Upper lobe of left lung (tissue), 4 donors: ENCODE results near the gene RUNX1.

Source experiments
- POLR2AphosphoS5 ChIP-seq, 2 donors: sonication (generic); formaldehyde crosslinking; IDR thresholded peaks; one replicate each; pipeline ENCODE4 v1.5.1; 2017; ENCODE audit warnings: antibody characterized with exemption in 2 of 2
- TF ChIP-seq, protein P1 (sequence below), 6 experiments: fragments of 450-650 bp in 4 of 6; fragments of 200-600 bp in 2 of 6; sonication (generic) in 2 of 6; IDR thresholded peaks; one replicate each; pipeline ENCODE4 v1.5.1; 2016 to 2019; ENCODE audit warnings: antibody characterized with exemption in 6 of 6

GRCh38 chr21:34819357-34819999 lies 229.6 kb downstream of the RUNX1 start:
- TF ChIP-seq, protein P1, sequence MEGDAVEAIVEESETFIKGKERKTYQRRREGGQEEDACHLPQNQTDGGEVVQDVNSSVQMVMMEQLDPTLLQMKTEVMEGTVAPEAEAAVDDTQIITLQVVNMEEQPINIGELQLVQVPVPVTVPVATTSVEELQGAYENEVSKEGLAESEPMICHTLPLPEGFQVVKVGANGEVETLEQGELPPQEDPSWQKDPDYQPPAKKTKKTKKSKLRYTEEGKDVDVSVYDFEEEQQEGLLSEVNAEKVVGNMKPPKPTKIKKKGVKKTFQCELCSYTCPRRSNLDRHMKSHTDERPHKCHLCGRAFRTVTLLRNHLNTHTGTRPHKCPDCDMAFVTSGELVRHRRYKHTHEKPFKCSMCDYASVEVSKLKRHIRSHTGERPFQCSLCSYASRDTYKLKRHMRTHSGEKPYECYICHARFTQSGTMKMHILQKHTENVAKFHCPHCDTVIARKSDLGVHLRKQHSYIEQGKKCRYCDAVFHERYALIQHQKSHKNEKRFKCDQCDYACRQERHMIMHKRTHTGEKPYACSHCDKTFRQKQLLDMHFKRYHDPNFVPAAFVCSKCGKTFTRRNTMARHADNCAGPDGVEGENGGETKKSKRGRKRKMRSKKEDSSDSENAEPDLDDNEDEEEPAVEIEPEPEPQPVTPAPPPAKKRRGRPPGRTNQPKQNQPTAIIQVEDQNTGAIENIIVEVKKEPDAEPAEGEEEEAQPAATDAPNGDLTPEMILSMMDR (IDR thresholded peaks at IDR 0.05), result no peak
- TF ChIP-seq POLR2AphosphoS5 (IDR thresholded peaks at IDR 0.05), result no peak
